Vagina (tissue), 2 donors: ENCODE results near the gene EXOC6B.

Experiments used
- POLR2A ChIP-seq, 2 donors: fragments of 450-650 bp; IDR thresholded peaks; one replicate each; pipeline ENCODE4 v1.6.1; 2017; ENCODE audit warnings: antibody characterized with exemption in 2 of 2, mild to moderate bottlenecking in 2 of 2, moderate library complexity in 2 of 2
- TF ChIP-seq, protein P1 (sequence below), 3 experiments: fragments of 450-650 bp in 2 of 3; fragments of 200-600 bp in 1 of 3; sonication (generic) in 1 of 3; IDR thresholded peaks; one replicate each; pipeline ENCODE4 v1.5.1; 2017 to 2019; ENCODE audit warnings: antibody characterized with exemption in 3 of 3, mild to moderate bottlenecking in 2 of 3, moderate library complexity in 2 of 3

DNA sequence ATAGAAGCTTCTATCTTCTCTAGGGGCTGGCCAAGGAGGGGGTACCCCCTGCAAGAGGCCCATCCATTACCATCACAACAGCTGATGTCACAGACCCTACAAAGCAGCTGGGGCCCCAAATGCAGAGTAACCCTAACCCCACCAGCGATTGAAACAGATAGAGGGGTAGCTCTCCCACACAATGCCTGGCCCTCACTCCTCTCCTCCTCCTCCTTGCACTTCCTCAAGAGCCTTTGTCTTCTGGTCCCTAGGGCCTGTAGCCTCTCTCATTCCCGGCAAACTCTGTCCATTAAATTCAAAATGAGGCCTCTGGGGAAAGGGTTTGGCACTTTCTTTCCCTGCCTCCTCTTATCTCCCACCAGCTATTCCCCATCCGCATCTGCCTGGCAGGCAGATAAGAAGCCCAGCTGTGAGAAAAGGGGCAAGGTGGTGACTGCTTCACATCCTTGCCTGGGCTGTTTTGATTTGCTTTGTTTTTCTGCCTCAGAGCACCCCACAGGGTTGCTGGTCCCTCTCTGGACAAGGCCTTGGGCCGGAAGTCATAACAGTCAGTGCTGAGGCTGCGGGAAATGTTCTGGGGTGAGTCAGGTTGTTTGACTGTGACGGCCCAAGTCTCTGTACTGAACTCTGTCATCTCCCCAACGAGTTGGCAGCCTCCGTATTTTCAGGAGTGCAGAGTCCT, 652.1 kb downstream of the EXOC6B start:
- TF ChIP-seq POLR2A (IDR thresholded peaks at IDR 0.05), result no peak
- TF ChIP-seq, protein P1, sequence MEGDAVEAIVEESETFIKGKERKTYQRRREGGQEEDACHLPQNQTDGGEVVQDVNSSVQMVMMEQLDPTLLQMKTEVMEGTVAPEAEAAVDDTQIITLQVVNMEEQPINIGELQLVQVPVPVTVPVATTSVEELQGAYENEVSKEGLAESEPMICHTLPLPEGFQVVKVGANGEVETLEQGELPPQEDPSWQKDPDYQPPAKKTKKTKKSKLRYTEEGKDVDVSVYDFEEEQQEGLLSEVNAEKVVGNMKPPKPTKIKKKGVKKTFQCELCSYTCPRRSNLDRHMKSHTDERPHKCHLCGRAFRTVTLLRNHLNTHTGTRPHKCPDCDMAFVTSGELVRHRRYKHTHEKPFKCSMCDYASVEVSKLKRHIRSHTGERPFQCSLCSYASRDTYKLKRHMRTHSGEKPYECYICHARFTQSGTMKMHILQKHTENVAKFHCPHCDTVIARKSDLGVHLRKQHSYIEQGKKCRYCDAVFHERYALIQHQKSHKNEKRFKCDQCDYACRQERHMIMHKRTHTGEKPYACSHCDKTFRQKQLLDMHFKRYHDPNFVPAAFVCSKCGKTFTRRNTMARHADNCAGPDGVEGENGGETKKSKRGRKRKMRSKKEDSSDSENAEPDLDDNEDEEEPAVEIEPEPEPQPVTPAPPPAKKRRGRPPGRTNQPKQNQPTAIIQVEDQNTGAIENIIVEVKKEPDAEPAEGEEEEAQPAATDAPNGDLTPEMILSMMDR (IDR thresholded peaks at IDR 0.05), result no peak
